HG03571 (cell line): ENCODE measurements around the gene ADARB2.
A peak's percentile ranks its signal among the peaks of the same experiment; 100 is the strongest.

Experiments
- ATAC-seq: cut with Tn5 transposase; IDR thresholded peaks from one replicate; pipeline ENCODE4 v1.9.1; 2021; ENCODE audit not compliant: unreplicated experiment

Gene ADARB2

GRCh38 chr10:1308962-1309616, 428.2 kb downstream of the ADARB2 start:
- no peak for ATAC-seq

DNA sequence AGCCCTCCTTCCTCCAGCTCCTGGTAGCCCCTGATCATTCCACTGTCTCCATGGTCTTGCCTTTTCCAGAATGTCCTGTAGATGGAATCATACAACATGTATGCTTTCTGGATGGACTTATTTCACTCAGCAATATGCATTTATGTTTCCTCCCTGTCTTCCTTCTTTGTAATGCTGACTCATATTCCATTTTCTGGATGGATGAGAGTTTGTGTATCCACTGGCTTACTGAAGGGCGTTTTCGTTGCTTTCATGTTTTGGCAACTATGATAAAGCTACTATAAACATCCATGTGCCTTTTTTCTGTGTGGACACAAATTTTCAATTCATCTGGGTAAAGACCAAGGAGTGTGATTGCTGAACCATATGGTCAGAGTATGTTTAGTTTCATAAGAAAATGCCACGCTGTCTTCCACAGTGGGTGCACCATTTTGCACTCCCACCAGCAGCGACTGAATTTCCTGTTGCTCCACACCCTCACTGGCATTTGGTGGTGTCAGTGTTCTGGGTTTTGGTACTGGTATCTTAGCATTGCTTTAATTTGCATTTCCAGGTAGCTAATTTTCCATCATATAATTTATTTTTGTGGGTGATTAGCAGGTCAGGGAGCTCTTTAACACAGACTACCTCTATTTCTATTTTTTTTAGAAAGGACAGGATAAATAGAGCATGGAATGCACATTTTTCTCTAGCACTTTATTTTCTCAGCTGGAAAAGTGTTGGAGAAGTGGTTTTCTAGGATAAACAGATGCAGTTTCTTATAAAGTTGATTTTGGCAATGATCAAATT, 429.0 kb downstream of the ADARB2 start:
- ATAC-seq, result no peak

GRCh38 chr10:1301143-1301542, 436.2 kb downstream of the ADARB2 start:
- no peak for ATAC-seq

DNA sequence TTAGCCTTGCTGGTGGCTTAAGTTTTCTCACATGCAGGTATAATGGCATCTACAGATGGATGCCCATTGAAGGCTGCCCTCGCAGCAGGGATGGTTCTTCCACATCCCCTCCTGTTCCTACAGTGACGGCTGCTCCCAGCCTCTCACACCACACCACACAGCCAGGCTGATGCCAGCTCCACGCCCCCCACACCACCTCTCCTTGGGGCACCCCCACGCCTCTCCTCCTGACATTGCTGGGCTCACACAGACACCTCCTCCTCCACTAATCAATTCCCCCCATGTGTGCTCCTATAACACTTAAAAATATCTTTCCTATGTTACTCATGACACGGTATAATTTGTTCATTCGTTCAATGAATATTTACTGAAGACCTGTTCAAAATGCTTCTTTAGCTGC, 437.1 kb downstream of the ADARB2 start:
- ATAC-seq, result no peak

- ATAC-seq, result peak; percentile 69
Observed at GRCh38 chr10:1299041-1299726, 438.1 kb downstream of the ADARB2 start.

GRCh38 chr10:1297566-1298301, 439.6 kb downstream of the ADARB2 start:
- ATAC-seq, result no peak

DNA sequence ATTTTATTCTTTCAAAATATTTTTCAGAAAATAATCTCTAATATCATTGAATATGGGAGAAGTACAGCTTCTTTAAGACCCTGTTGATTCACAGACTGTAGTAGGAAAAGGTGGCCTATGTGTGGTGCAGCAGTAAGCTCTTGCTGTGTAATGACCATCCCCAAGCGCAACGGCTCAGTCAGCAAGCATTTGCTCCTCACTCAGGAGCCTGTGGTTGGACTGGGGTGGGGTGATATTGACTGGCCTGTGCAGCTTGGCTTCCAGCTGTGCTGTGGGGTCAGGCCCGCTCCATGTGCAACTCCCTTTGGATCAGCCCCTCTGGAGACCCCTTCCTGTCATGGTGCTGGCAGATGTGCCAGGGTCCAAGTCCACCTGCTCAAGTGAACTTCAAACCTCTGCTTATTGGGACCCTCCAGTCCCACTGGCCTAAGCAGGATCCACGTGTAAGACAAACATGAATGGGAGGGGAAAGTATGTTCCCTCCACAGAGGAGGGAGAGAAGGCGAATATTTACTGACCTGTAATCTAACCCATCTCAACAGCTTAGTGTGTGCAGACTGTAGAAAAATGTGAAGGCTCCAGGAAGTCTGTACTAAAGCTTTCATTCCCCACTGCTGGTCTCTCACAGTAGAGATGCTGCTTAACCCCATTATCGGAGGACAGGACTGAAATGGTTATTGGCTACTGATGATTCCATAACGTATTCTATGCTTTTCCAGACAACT, 441.4 kb downstream of the ADARB2 start:
- no peak for ATAC-seq

DNA sequence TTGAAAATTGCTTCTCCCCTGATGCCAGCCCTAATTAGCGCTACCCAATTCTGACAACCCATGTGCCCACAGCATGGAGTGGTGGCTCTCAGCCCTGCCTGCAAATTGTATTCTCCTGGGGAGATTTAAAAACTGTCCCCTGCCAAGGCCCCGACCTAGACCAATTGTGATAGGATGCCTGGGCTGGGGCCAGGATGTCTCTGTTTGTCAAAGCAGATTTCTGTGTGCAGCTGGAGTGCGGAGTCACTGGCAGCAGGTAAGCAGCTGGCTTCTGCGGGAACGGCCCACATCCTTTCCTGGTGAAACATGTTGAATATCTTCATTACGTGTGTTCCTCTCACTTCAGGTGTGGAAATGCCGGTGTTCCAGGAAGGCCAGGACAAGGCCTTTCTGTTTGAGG, 442.6 kb downstream of the ADARB2 start:
- ATAC-seq, result no peak

GRCh38 chr10:1293636-1294435, 443.5 kb downstream of the ADARB2 start:
- no peak for ATAC-seq

DNA sequence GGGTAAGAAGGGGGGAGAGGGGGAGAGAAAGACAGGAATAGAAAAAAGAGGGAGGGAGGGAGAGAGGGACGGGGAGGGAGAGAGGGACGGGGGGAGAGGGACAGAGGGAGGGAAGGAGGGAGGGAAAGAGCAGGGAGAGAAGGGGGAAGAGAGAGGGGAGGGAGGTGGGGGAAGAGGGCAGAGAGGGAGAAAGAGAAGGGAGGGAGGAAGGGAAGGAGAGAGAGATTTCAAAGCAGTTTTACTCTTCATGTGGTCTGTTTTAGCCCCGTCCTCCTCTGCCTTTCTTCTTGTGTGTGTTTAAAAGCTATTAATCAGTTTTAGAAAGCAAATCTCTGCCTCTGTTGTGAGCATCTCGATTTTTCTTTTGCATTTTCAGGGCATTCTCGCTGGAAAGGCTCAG, 444.2 kb downstream of the ADARB2 start:
- no peak for ATAC-seq

- ATAC-seq, result no peak
Observed at GRCh38 chr10:1292611-1293031, 444.7 kb downstream of the ADARB2 start.

- ATAC-seq, result no peak
Observed at GRCh38 chr10:1291178-1292090, 445.9 kb downstream of the ADARB2 start.

- ATAC-seq, result no peak
Observed at GRCh38 chr10:1290071-1290471, 447.3 kb downstream of the ADARB2 start.

GRCh38 chr10:1289591-1289990, 447.7 kb downstream of the ADARB2 start:
- ATAC-seq, result no peak

- ATAC-seq, result no peak
Observed at GRCh38 chr10:1287971-1288401, 449.3 kb downstream of the ADARB2 start.

DNA sequence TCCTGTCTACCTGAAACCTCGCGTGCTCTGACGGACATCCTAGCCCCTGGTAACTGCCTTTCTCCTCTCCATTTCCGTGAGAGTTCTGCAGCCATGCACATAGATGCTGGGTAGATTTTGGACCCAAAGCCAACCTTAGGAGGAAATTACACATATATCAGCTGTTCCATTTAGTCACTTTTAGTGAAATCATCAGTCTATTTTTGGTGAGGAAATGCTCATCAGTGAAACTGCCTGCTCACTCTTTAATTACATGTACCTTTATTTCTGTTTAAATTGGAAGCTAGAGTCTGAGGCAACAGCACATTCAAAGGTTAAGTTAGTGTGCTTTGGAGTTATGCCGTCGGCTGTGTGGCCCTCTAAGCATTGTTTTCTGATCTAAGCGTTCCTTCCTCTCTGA, 449.8 kb downstream of the ADARB2 start:
- ATAC-seq, result no peak

- no peak for ATAC-seq
Observed at GRCh38 chr10:1284076-1284475, 453.2 kb downstream of the ADARB2 start.

GRCh38 chr10:1281405-1281782, 455.9 kb downstream of the ADARB2 start:
- no peak for ATAC-seq
